SU-DHL-6 (cell line): ENCODE measurements around the gene VPS50.

Source experiments
- H2AFZ ChIP-seq: fragments of 200-600 bp; sonication (generic); 2 replicates; pipeline ENCODE4 v1.6.1; 2014; ENCODE audit warnings: low read depth, mild to moderate bottlenecking, moderate library complexity, mixed read lengths, antibody characterized with exemption, low read length; ENCODE audit not compliant: severe bottlenecking
- H3F3A ChIP-seq: fragments of 200-600 bp; shearing (Covaris generic); 2 replicates; pipeline ENCODE4 v1.6.0; 2016; ENCODE audit warnings: antibody characterized with exemption, mild to moderate bottlenecking; ENCODE audit not compliant: insufficient read depth
- H3K27ac ChIP-seq: fragments of 200-600 bp; sonication (generic); 2 replicates; pipeline ENCODE4 v1.5.1; 2016; ENCODE audit warnings: low read depth, mild to moderate bottlenecking, low read length, moderate library complexity, mixed read lengths
- H3K27me3 ChIP-seq: fragments of 200-600 bp; sonication (generic), shearing (Covaris generic); 2 replicates; pipeline ENCODE4 v1.6.0; 2014; ENCODE audit warnings: mild to moderate bottlenecking, low read length
- H3K36me3 ChIP-seq: fragments of 200-600 bp; sonication (generic); 2 replicates; pipeline ENCODE4 v1.6.1; 2014; ENCODE audit warnings: mild to moderate bottlenecking, low read length, mixed read lengths
- H3K4me2 ChIP-seq: fragments of 300-600, 200-600 bp; shearing (Covaris generic), sonication (generic); 2 replicates; pipeline ENCODE4 v1.6.0; 2014; ENCODE audit warnings: low read length, low read depth, mild to moderate bottlenecking; ENCODE audit not compliant: poor library complexity, severe bottlenecking
- H3K4me3 ChIP-seq: fragments of 200-600 bp; sonication (generic); 2 replicates; pipeline ENCODE4 v1.5.1; 2014; ENCODE audit warnings: antibody characterized with exemption, low read length, mild to moderate bottlenecking, mixed read lengths; ENCODE audit not compliant: insufficient read depth, poor library complexity, severe bottlenecking
- H3K79me2 ChIP-seq: fragments of 200-600 bp; sonication (generic); 2 replicates; pipeline ENCODE4 v1.6.1; 2014; ENCODE audit warnings: mild to moderate bottlenecking, low read length, moderate library complexity; ENCODE audit not compliant: insufficient read depth
- H3K9ac ChIP-seq: fragments of 200-600 bp; sonication (generic); 2 replicates; pipeline ENCODE4 v1.7.0; 2014; ENCODE audit warnings: mild to moderate bottlenecking, low read length
- H3K9me2 ChIP-seq: fragments of 200-600 bp; sonication (generic); replicated peaks from 2 replicates; pipeline ENCODE4 v1.6.1; 2014; ENCODE audit warnings: low read length; ENCODE audit not compliant: insufficient read depth
- H3K9me3 ChIP-seq: fragments of 200-600 bp; sonication (generic); 2 replicates; pipeline ENCODE4 v1.6.1; 2014; ENCODE audit warnings: low read length, mixed read lengths; ENCODE audit not compliant: insufficient read depth
- H4K20me1 ChIP-seq: fragments of 200-600 bp; sonication (generic); 2 replicates; pipeline ENCODE4 v1.6.1; 2014; ENCODE audit warnings: low read depth, mild to moderate bottlenecking, antibody characterized with exemption, low read length, moderate library complexity, mixed read lengths
- CTCF ChIP-seq: fragments of 200-600 bp; sonication (generic); IDR thresholded peaks from one replicate; pipeline ENCODE4 v1.5.1; 2017; ENCODE audit warnings: antibody characterized with exemption, mild to moderate bottlenecking, low read length, moderate library complexity; ENCODE audit not compliant: insufficient read depth, poor library complexity, severe bottlenecking
- EZH2phosphoT487 ChIP-seq: fragments of 200-600 bp; sonication (generic), shearing (Covaris generic); conservative IDR thresholded peaks from 2 replicates; pipeline ENCODE4 v1.6.1; 2018; ENCODE audit warnings: mild to moderate bottlenecking, antibody characterized with exemption, low read length, moderate library complexity, mixed read lengths

VPS50 gene

GRCh38 chr7:93307131-93307660 is 75.0 kb downstream of the VPS50 start:
- H3K4me2 ChIP-seq: no peak overlapping the region

GRCh38 chr7:93307943-93308342 is 75.8 kb downstream of the VPS50 start:
- Histone ChIP-seq H2AFZ (no peak overlapping the region), H3F3A (no peaks in the 10 kb centered on the region), H3K79me2 (no peaks in the 10 kb centered on the region), H3K9ac (no peak overlapping the region), H3K4me3 (no peak overlapping the region), H3K9me2 (no peaks in the 10 kb centered on the region), H3K4me2 (no peak overlapping the region), H4K20me1 (no peaks in the 10 kb centered on the region), H3K36me3 (peaks cover 24% of the 10 kb centered on the region; the same call in 1 of the 2 replicates), H3K27me3 (no peaks in the 10 kb centered on the region), H3K27ac (no peak overlapping the region), H3K9me3 (no peaks in the 10 kb centered on the region)
- TF ChIP-seq EZH2phosphoT487 (no peak), CTCF (no peak)

More at GRCh38 chr7:93307131-93307660, 75.0 kb downstream of the VPS50 start:
- Histone ChIP-seq H3K27me3 (no peaks in the 10 kb centered on the region), H4K20me1 (no peaks in the 10 kb centered on the region), H3K27ac (no peak overlapping the region), H2AFZ (no peak overlapping the region), H3F3A (no peaks in the 10 kb centered on the region), H3K36me3 (peaks cover 24% of the 10 kb centered on the region; the same call in 1 of the 2 replicates), H3K9ac (no peak overlapping the region), H3K79me2 (no peaks in the 10 kb centered on the region), H3K9me3 (no peaks in the 10 kb centered on the region), H3K4me3 (no peak overlapping the region), H3K9me2 (no peaks in the 10 kb centered on the region)
- TF ChIP-seq EZH2phosphoT487: no peak
- TF ChIP-seq CTCF: no peak

GRCh38 chr7:93310346-93310745 is 78.2 kb downstream of the VPS50 start:
- Histone ChIP-seq H2AFZ (no peak overlapping the region), H3K79me2 (no peaks in the 10 kb centered on the region), H3K4me3 (no peak overlapping the region), H4K20me1 (no peaks in the 10 kb centered on the region), H3K9me3 (no peaks in the 10 kb centered on the region), H3K36me3 (peaks cover 13% of the 10 kb centered on the region; the same call in 1 of the 2 replicates), H3K9me2 (no peaks in the 10 kb centered on the region), H3K27ac (no peak overlapping the region), H3K4me2 (no peak overlapping the region), H3K27me3 (no peaks in the 10 kb centered on the region), H3F3A (no peaks in the 10 kb centered on the region), H3K9ac (no peak overlapping the region)
- TF ChIP-seq CTCF (no peak), EZH2phosphoT487 (no peak)
